ENCODE measurements around the gene NLRP9. TPM values are rescaled to one million over a fixed set of nuclear protein-coding genes. Genes with fewer than 3 reads are reported as not detected.

NLRP9 gene
- total RNA-seq, 1 donor from 2014 or later: not detected

DNA sequence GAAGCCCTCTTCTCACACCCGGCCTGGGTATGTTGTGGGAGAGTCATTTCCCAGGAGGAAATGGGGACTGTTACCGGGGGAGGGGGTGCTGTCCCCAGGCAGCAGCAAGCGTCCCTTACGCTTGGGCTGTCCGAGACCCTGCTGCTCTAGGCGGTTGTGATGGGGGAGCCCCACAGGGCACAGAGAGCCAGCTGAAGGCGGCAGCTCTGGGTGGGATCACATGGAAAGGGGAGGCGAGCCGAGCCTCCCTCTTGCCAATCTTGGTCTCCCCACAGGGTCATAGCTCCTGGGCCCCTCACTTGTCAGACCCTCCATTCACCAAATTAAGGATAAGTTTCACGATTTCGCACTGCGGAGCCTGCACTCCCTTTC lies 41.1 kb downstream of the NLRP9 start:
- TF ChIP-seq, protein P1, sequence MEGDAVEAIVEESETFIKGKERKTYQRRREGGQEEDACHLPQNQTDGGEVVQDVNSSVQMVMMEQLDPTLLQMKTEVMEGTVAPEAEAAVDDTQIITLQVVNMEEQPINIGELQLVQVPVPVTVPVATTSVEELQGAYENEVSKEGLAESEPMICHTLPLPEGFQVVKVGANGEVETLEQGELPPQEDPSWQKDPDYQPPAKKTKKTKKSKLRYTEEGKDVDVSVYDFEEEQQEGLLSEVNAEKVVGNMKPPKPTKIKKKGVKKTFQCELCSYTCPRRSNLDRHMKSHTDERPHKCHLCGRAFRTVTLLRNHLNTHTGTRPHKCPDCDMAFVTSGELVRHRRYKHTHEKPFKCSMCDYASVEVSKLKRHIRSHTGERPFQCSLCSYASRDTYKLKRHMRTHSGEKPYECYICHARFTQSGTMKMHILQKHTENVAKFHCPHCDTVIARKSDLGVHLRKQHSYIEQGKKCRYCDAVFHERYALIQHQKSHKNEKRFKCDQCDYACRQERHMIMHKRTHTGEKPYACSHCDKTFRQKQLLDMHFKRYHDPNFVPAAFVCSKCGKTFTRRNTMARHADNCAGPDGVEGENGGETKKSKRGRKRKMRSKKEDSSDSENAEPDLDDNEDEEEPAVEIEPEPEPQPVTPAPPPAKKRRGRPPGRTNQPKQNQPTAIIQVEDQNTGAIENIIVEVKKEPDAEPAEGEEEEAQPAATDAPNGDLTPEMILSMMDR (IDR thresholded peaks at IDR 0.05): no peak
- no peaks in the 10 kb centered on the region for H3K9me3 Mint-ChIP-seq (ENCODE audit: unreplicated experiment)
- H3K27ac Mint-ChIP-seq (ENCODE audit: unreplicated experiment): no peak overlapping the region
- H3K36me3 Mint-ChIP-seq (ENCODE audit: unreplicated experiment): peaks cover 19% of the 10 kb centered on the region
- no peak for DNase-seq (ENCODE audit: extremely low spot score, unreplicated experiment)
- no peaks in the 10 kb centered on the region for H3K27me3 Mint-ChIP-seq (ENCODE audit: unreplicated experiment)
- H3K4me3 Mint-ChIP-seq (ENCODE audit: unreplicated experiment): no peak overlapping the region
- no peaks in the 10 kb centered on the region for H3K4me1 Mint-ChIP-seq (ENCODE audit: unreplicated experiment)

DNA sequence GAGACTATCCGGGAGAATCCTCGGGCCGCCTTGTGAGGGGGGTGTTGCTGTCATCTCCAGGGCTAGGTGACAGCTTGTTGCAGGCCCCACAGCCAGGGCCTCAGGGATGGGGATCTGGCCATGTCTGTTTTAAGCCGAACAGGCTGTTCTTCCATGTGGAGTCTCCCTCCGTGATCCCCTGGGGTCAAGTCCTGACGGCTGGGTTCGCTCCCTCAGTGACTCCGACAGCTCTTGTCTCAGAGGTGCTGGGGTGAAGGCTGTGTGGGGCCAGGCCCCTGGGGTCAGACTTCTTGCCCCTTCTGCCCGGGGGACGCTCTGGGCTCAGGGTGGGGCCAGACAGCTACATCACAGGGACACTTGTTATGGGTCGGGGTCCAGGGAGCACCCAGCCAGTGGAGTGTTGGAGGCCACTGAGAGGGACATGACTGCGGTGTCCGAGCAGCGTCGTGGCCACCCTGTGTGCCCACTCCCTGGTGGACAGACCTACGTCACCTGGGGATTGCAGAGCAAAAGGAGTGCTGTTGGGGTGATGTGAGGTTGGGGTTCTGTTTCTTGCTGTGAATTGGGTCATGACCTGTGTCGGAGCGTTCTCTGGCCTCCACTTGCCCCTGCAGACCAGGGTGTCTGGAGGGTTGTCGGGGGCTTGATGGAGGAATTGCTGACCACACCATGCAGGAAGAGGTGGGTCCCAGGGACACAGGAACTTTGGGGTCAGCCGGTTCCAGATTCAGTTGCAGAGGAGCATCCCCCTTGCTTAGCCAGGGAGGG lies 41.7 kb downstream of the NLRP9 start:
- Mint-ChIP-seq H3K27ac (ENCODE audit: unreplicated experiment) (no peak overlapping the region), H3K27me3 (ENCODE audit: unreplicated experiment) (no peaks in the 10 kb centered on the region), H3K4me1 (ENCODE audit: unreplicated experiment) (no peaks in the 10 kb centered on the region), H3K36me3 (ENCODE audit: unreplicated experiment) (peaks cover 17% of the 10 kb centered on the region), H3K9me3 (ENCODE audit: unreplicated experiment) (no peaks in the 10 kb centered on the region), H3K4me3 (ENCODE audit: unreplicated experiment) (no peak overlapping the region)
- no peak for DNase-seq (ENCODE audit: extremely low spot score, unreplicated experiment)
- TF ChIP-seq, protein P1 (IDR thresholded peaks at IDR 0.05): no peak

DNA sequence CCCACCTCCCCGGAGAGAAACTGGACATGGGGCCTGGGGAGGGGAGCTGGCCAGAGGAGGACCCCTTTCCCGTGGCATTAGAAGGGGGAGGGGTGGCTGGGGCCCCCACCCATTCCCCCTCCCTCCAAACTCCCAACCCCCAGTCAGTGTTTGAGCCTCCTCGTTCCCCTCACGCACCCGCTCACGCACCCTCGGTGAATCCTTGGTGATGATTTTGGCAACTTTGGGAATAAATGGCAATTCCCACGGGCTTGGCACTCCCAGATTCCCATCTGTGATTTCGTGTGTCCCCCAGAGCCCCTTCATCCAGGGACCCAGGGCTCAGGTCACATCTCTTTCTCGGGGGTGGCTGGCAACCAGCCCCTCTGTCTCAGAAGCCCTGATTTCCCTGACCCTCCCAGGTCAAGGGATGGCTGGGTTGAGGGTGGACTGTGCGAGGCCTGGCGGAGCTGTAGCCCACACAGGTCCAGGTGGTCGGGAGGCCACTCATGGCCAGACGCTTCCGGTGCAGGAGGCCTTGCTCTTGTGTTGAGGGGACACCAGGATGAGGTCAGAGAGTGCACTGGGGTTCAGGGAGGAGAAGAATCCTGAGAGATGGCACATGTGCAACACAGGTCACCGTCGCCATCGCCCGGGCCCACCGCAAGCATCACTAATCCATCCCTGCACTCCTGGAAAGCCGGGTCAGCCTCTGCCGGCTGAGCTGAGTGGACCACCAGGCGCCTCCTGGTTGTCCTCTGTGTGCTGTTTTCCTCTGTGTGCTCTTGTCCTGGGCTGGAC lies 42.5 kb downstream of the NLRP9 start:
- H3K36me3 Mint-ChIP-seq (ENCODE audit: unreplicated experiment): peaks cover 15% of the 10 kb centered on the region
- H3K27me3 Mint-ChIP-seq (ENCODE audit: unreplicated experiment): no peaks in the 10 kb centered on the region
- no peaks in the 10 kb centered on the region for H3K4me1 Mint-ChIP-seq (ENCODE audit: unreplicated experiment)
- H3K9me3 Mint-ChIP-seq (ENCODE audit: unreplicated experiment): no peaks in the 10 kb centered on the region
- no peak overlapping the region for H3K27ac Mint-ChIP-seq (ENCODE audit: unreplicated experiment)
- TF ChIP-seq, protein P1 (IDR thresholded peaks at IDR 0.05): no peak
- no peak overlapping the region for H3K4me3 Mint-ChIP-seq (ENCODE audit: unreplicated experiment)
- DNase-seq (ENCODE audit: extremely low spot score, unreplicated experiment): no peak

DNA sequence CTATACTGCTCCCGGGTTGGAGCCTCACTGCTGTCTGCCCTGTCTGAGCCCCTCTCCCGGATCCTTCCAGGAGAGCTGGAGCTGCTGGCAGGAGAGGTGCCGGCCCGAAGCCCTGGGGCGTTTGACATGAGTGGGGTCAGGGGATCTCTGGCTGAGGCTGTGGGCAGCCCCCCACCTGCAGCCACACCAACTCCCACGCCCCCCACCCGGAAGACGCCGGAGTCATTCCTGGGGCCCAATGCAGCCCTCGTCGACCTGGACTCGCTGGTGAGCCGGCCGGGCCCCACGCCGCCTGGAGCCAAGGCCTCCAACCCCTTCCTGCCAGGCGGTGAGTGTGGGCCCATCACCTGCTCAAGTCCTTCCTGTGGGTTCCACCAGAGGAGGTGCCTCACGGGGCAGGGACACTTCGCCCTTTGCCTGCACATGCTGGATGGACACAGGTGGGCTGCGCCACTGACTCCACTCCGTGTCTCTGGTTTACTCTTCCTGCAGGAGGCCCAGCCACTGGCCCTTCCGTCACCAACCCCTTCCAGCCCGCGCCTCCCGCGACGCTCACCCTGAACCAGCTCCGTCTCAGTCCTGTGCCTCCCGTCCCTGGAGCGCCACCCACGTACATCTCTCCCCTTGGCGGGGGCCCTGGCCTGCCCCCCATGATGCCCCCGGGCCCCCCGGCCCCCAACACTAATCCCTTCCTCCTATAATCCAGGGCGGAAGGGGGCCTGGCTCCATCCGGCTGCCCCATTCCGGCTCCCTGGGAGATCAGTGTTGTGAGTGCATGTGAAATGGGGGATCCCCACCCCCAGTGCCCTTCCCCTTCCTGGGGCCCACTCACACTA lies 43.3 kb downstream of the NLRP9 start:
- H3K36me3 Mint-ChIP-seq (ENCODE audit: unreplicated experiment): peaks cover 15% of the 10 kb centered on the region
- H3K4me1 Mint-ChIP-seq (ENCODE audit: unreplicated experiment): no peaks in the 10 kb centered on the region
- H3K4me3 Mint-ChIP-seq (ENCODE audit: unreplicated experiment): no peak overlapping the region
- H3K27ac Mint-ChIP-seq (ENCODE audit: unreplicated experiment): no peak overlapping the region
- DNase-seq (ENCODE audit: extremely low spot score, unreplicated experiment): no peak
- no peaks in the 10 kb centered on the region for H3K27me3 Mint-ChIP-seq (ENCODE audit: unreplicated experiment)
- no peaks in the 10 kb centered on the region for H3K9me3 Mint-ChIP-seq (ENCODE audit: unreplicated experiment)
- TF ChIP-seq, protein P1 (IDR thresholded peaks at IDR 0.05): no peak

Measured in osteocyte (in vitro differentiated cells).